Measurements from ENCODE around the gene EPSTI1. TPM values are rescaled to one million over a fixed set of nuclear protein-coding genes. Genes with fewer than 3 reads are reported as not detected.
A peak's percentile ranks its signal among the peaks of the same experiment; 100 is the strongest.

Gene EPSTI1
- total and polyA plus RNA-seq, 10 of the 15 experiments (the other 5 are each of a cell fraction or from before 2014, with no cell fraction given): 4.7 to 32.0 (median 24.2) TPM

DNA sequence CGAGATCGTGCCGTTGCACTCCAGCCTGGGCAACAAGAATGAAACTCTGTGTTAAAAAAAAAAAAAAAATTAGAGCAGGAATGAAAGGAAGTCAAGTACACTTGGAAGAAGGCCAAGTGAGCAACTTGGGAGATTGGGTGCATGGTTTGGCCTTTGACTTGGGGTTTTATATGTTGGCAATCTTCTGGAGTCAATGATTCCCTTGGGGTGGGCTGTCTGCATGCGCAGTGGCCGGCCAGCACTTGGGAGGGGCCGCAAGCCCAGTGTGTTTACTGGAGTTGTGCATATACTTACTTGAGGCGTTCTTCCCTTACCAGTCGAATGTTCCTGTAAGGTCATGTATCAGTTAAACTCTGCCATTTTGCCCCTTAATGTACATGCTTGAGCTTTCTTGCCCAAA lies 106.7 kb downstream of the EPSTI1 start (continued):
- TF ChIP-seq FOXM1 (IDR thresholded peaks at IDR 0.05; ENCODE audit: low read depth, low read length): no peak

DNA sequence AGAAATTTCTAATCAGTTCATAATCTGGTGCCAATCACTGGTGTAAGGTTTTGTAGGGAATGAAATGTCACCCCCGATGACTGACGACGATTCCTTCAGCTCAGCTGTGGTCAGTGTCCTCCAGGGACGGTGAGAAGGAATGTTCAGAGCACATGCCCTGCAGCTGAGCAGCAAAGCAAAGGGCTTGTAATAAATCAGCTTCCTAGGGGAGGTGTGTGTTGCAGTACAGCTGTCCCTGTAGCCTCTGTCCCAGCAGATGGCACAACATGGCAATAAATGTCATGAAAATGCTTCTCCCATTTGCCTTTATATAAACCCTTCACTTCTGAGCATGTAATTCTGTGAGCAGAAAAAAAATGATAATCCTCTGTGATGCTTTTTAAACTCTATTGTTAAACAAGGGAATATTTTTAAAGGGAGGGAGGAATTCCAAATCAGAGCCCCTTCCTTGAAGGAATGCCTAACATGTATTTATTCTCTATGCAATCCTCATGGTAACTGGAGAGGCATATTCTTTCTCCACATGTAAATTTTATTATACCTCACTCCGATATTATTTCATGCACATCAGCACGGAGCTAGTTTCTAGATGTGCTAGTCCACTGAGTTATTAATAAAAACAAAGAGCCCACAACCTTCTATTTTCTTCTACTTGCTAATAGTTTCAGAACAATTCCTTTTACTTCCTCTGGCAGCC lies 108.1 kb downstream of the EPSTI1 start:
- SMC1A ChIA-PET (ENCODE audit: uncharacterized antibody, unreplicated experiment): interaction anchor here (1.4 to 2.8 kb wide), 2 partner anchors 12 to 89 kb away, joined by 3 to 14 read pairs; no protein-coding TSS in a partner anchor
- intact Hi-C loops (cut with micrococcal nuclease; ENCODE audit: unreplicated experiment): loop anchor here (10.0 kb wide), 1 partner anchor 549 kb away; no protein-coding TSS in a partner anchor
- Histone ChIP-seq H3K9ac (ENCODE audit: control insufficient read depth, insufficient read depth, low read length) (no peak overlapping the region), H3K4me1 (ENCODE audit: control insufficient read depth, insufficient read depth, low read length) (no peaks in the 10 kb centered on the region), H4K20me1 (ENCODE audit: control insufficient read depth, insufficient read depth) (no peaks in the 10 kb centered on the region), H2AFZ (ENCODE audit: control insufficient read depth, low read depth, low read length) (no peak overlapping the region), H3K9me3 (replicated peaks; ENCODE audit: control insufficient read depth, insufficient read depth, low read length) (no peaks in the 10 kb centered on the region), H3K36me3 (ENCODE audit: control insufficient read depth in 2 of 2, insufficient read depth in 2 of 2, low read length in 1 of 2) (peaks cover 0 to 13% of the 10 kb centered on the region in 2 experiments; a peak in 2 of 4 replicates), H3K4me2 (ENCODE audit: control insufficient read depth, insufficient read depth) (no peak overlapping the region), H3K4me3 (no peak overlapping the region), H3K27ac (ENCODE audit: control insufficient read depth, insufficient read depth) (no peak overlapping the region), H3K79me2 (ENCODE audit: control insufficient read depth, insufficient read depth, low read length) (no peaks in the 10 kb centered on the region), H3K27me3 (replicated peaks in 1 of 2; ENCODE audit: control insufficient read depth in 2 of 2, insufficient read depth in 2 of 2, low read length in 1 of 2) (no peaks in the 10 kb centered on the region)
- DNase-seq (ENCODE audit: low read depth, low spot score) (no peak), ATAC-seq (peak; percentile 50; the same call in 2 of the 3 replicates), FAIRE-seq (no peak)
- RAD21 ChIA-PET (ENCODE audit: unreplicated experiment): interaction anchor here (1.0 kb wide), 1 partner anchor 249 kb away, joined by 4 read pairs; no protein-coding TSS in a partner anchor
- CTCF ChIA-PET: interaction anchor here (1.0 to 1.3 kb wide), 2 partner anchors 86 to 248 kb away, joined by 4 read pairs; no protein-coding TSS in a partner anchor
- 74% methylated on average over 6 of the region's 6 CpGs for WGBS (ENCODE audit: insufficient coverage, insufficient replicate concordance, low lambda C conversion rate, missing lambda C conversion rate)
- TF ChIP-seq POLR2A (IDR thresholded peaks at IDR 0.05; ENCODE audit: low read depth, low read length): no peak
- TF ChIP-seq, protein P1, sequence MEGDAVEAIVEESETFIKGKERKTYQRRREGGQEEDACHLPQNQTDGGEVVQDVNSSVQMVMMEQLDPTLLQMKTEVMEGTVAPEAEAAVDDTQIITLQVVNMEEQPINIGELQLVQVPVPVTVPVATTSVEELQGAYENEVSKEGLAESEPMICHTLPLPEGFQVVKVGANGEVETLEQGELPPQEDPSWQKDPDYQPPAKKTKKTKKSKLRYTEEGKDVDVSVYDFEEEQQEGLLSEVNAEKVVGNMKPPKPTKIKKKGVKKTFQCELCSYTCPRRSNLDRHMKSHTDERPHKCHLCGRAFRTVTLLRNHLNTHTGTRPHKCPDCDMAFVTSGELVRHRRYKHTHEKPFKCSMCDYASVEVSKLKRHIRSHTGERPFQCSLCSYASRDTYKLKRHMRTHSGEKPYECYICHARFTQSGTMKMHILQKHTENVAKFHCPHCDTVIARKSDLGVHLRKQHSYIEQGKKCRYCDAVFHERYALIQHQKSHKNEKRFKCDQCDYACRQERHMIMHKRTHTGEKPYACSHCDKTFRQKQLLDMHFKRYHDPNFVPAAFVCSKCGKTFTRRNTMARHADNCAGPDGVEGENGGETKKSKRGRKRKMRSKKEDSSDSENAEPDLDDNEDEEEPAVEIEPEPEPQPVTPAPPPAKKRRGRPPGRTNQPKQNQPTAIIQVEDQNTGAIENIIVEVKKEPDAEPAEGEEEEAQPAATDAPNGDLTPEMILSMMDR (IDR thresholded peaks at IDR 0.05 in 2 of 3, conservative IDR thresholded peaks at IDR 0.05 in 1 of 3; ENCODE audit: control insufficient read depth in 2 of 3, extremely low read depth in 1 of 3, insufficient read depth in 1 of 3, low read depth in 3 of 3, low read length in 3 of 3): peak in 2 of 3 experiments; percentile 9 to 48; a peak in 3 of 6 replicates
- 0 out of 2 replicates have a peak, but pooled peaks have one; percentile 25 for TF ChIP-seq RAD21 (IDR thresholded peaks at IDR 0.05; ENCODE audit: insufficient read depth, low read depth, low read length)
- no TSS peak for BruUV-seq (replicated peaks)
- POLR2A ChIA-PET: interaction anchor here (0.8 kb wide), 1 partner anchor 229 kb away, joined by 3 read pairs; no protein-coding TSS in a partner anchor
- in situ Hi-C loops (cut with MboI): no loop called here

Data from GM12878 (cell line).